NB4 (cell line): ENCODE data around the gene M6PR.

Experiments
- DNase-seq: peaks from one replicate; pipeline ENCODE4 v3.0.0; 2010; ENCODE audit warnings: low read depth
- H3K4me3 ChIP-seq: one replicate; pipeline ENCODE4 v1.5.1; 2011; ENCODE audit warnings: mild to moderate bottlenecking, low read depth, low read length, moderate library complexity
- CTCF ChIP-seq: IDR thresholded peaks from one replicate; pipeline ENCODE4 v1.5.1; 2012; ENCODE audit warnings: low read depth, low read length
- MAX ChIP-seq: IDR thresholded peaks from 2 replicates; pipeline ENCODE4 v1.6.1; 2011; ENCODE audit warnings: low read depth, low read length
- MYC ChIP-seq: IDR thresholded peaks from 2 replicates; pipeline ENCODE4 v1.6.1; 2011; ENCODE audit warnings: low read depth, low read length
- POLR2A ChIP-seq: IDR thresholded peaks from 2 replicates; pipeline ENCODE4 v1.6.1; 2011; ENCODE audit warnings: mild to moderate bottlenecking; ENCODE audit not compliant: insufficient read length; ENCODE audit errors: extremely low read depth

M6PR gene

GRCh38 chr12:8917031-8917430 is 32.4 kb downstream of the M6PR start:
- no peak overlapping the region for H3K4me3 ChIP-seq
- no peak for TF ChIP-seq MAX
- no peak for TF ChIP-seq POLR2A
- no peak for TF ChIP-seq MYC
- no peak for TF ChIP-seq CTCF
- DNase-seq = no peak

GRCh38 chr12:8916154-8916553 is 33.3 kb downstream of the M6PR start:
- peak overlapping the region; percentile 29 for H3K4me3 ChIP-seq
- TF ChIP-seq CTCF = no peak
- DNase-seq = no peak

GRCh38 chr12:8914716-8915526 is 34.5 kb downstream of the M6PR start:
- peak; percentile 65 for DNase-seq
- peak overlapping the region; percentile 83 for H3K4me3 ChIP-seq

GRCh38 chr12:8914033-8914715 is 35.3 kb downstream of the M6PR start, which contains the start of gene PHC1:
Gene PHC1 (plus strand): TSS chr12:8914509. CDS start chr12:8917678, 3,169 bp downstream.
- peak within 1 kb of the TSS; percentile 83 for H3K4me3 ChIP-seq
- peak; percentile 39 for TF ChIP-seq CTCF
- DNase-seq = peak; percentile 80

More at GRCh38 chr12:8914716-8915526, 34.5 kb downstream of the M6PR start:
- TF ChIP-seq MAX (0 out of 2 replicates have a peak, but pooled peaks have one; percentile 31), MYC (0 out of 2 replicates have a peak, but pooled peaks have one; percentile 18), CTCF (no peak)

- H3K4me3 ChIP-seq = peak overlapping the region; percentile 61
- peak; percentile 5 for DNase-seq
- TF ChIP-seq MYC = no peak
- TF ChIP-seq MAX = no peak
- TF ChIP-seq CTCF = no peak
- no peak for TF ChIP-seq POLR2A
Observed at GRCh38 chr12:8913702-8914032, 35.8 kb downstream of the M6PR start.
